Measurements from ENCODE around the gene COPG2. TPM values are rescaled to one million over a fixed set of nuclear protein-coding genes. Genes with fewer than 3 reads are reported as not detected.

Gene COPG2
- total and polyA plus RNA-seq, 2 of the 13 experiments (the other 11 are each of a cell fraction or from before 2014, with no cell fraction given), result 14.1 to 17.7 TPM

DNA sequence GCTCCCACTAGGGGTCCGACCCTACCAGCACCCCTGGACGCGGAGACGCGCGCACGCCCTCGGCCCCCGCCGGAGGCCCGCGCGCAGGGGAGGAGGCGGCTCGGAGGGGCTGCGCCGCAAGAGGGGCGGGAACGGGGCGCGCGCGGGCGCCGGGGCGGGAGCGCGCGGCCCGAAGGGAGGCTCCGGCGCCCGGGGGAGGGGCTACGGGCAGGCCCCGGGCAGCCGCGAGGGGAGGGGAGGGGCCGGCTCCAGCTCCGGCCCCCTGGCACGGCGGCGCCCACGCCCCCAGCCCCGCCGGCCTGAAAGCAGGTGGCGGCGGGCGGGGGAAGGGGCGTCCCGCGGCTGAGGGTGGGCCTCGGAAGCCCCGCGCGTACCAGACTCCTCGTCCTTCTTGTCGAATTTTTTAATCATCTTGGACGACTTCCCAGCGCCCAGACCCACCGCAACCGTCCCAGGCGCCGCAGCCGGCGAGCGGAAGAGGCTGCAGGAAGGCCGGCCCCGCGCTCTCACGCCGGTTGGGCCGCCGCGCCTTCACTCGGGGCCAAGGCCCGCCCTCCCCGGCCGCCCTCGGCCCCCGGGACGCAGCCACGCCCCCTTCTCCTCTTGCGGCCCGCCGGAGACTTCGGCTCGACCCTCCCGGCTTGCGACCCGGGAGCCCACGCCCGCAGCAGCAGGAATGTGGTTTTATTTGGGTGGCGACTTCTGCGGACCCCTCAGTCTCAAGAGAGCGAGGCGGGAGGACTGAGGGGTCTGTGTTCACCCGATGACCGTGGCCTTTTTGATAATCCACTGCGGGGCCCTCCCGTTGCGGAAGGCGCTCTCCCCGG lies at the start of gene COPG2 (continued):
- TF ChIP-seq, protein P1, sequence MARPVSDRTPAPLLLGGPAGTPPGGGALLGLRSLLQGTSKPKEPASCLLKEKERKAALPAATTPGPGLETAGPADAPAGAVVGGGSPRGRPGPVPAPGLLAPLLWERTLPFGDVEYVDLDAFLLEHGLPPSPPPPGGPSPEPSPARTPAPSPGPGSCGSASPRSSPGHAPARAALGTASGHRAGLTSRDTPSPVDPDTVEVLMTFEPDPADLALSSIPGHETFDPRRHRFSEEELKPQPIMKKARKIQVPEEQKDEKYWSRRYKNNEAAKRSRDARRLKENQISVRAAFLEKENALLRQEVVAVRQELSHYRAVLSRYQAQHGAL (CRISPR knock-in tag; IDR thresholded peaks at IDR 0.05; ENCODE audit: not compliant biosample characterization), result no peak
- TF ChIP-seq NR2F6 (IDR thresholded peaks at IDR 0.05) (no peak), NR2F6 (CRISPR knock-in tag; IDR thresholded peaks at IDR 0.05) (no peak), ZNF124 (CRISPR knock-in tag; IDR thresholded peaks at IDR 0.05) (no peak), HHEX (CRISPR knock-in tag; IDR thresholded peaks at IDR 0.05) (no peak), ATM (IDR thresholded peaks at IDR 0.05; ENCODE audit: borderline replicate concordance) (no peak), ESRRA (CRISPR knock-in tag; IDR thresholded peaks at IDR 0.05; ENCODE audit: low read depth) (no peak), SP140L (CRISPR knock-in tag; IDR thresholded peaks at IDR 0.05; ENCODE audit: borderline replicate concordance) (peak; percentile 50; the same call in 1 of the 2 replicates), MAZ (IDR thresholded peaks at IDR 0.05; ENCODE audit: borderline replicate concordance, low read depth, low read length) (0 out of 2 replicates have a peak, but pooled peaks have one; percentile 16), MAZ (CRISPR knock-in tag; IDR thresholded peaks at IDR 0.05; ENCODE audit: low read depth) (peak; percentile 48; the same call in 1 of the 2 replicates), NBN (conservative IDR thresholded peaks at IDR 0.05) (no peak), FOXC1 (CRISPR knock-in tag; IDR thresholded peaks at IDR 0.05; ENCODE audit: borderline replicate concordance) (no peak), YY1 (IDR thresholded peaks at IDR 0.05; ENCODE audit: insufficient read depth, insufficient replicate concordance, low read depth, low read length) (peak; percentile 18), SAP130 (CRISPR knock-in tag; IDR thresholded peaks at IDR 0.05; ENCODE audit: low read depth) (no peak; the same call in none of the 2 replicates), NFE2 (CRISPR knock-in tag; IDR thresholded peaks at IDR 0.05) (no peak), ZNF790 (CRISPR knock-in tag; IDR thresholded peaks at IDR 0.05; ENCODE audit: borderline replicate concordance) (no peak), MATR3 (CRISPR knock-in tag; IDR thresholded peaks at IDR 0.05) (no peak), ZNF12 (CRISPR knock-in tag; IDR thresholded peaks at IDR 0.05) (no peak), ZNF30 (CRISPR knock-in tag; IDR thresholded peaks at IDR 0.05) (no peak), JARID2 (CRISPR knock-in tag; IDR thresholded peaks at IDR 0.05; ENCODE audit: insufficient replicate concordance) (no peak), KDM2A (CRISPR knock-in tag; IDR thresholded peaks at IDR 0.05; ENCODE audit: borderline replicate concordance, low read depth) (peak; percentile 68), RBFOX2 (IDR thresholded peaks at IDR 0.05; ENCODE audit: low read depth, low read length) (peak; percentile 76)
- TF ChIP-seq, protein P2, sequence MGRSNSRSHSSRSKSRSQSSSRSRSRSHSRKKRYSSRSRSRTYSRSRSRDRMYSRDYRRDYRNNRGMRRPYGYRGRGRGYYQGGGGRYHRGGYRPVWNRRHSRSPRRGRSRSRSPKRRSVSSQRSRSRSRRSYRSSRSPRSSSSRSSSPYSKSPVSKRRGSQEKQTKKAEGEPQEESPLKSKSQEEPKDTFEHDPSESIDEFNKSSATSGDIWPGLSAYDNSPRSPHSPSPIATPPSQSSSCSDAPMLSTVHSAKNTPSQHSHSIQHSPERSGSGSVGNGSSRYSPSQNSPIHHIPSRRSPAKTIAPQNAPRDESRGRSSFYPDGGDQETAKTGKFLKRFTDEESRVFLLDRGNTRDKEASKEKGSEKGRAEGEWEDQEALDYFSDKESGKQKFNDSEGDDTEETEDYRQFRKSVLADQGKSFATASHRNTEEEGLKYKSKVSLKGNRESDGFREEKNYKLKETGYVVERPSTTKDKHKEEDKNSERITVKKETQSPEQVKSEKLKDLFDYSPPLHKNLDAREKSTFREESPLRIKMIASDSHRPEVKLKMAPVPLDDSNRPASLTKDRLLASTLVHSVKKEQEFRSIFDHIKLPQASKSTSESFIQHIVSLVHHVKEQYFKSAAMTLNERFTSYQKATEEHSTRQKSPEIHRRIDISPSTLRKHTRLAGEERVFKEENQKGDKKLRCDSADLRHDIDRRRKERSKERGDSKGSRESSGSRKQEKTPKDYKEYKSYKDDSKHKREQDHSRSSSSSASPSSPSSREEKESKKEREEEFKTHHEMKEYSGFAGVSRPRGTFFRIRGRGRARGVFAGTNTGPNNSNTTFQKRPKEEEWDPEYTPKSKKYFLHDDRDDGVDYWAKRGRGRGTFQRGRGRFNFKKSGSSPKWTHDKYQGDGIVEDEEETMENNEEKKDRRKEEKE (IDR thresholded peaks at IDR 0.05), result no peak
- TF ChIP-seq, protein P3, sequence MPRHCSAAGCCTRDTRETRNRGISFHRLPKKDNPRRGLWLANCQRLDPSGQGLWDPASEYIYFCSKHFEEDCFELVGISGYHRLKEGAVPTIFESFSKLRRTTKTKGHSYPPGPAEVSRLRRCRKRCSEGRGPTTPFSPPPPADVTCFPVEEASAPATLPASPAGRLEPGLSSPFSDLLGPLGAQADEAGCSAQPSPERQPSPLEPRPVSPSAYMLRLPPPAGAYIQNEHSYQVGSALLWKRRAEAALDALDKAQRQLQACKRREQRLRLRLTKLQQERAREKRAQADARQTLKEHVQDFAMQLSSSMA (CRISPR knock-in tag; IDR thresholded peaks at IDR 0.05), result no peak
- TF ChIP-seq, protein P4, sequence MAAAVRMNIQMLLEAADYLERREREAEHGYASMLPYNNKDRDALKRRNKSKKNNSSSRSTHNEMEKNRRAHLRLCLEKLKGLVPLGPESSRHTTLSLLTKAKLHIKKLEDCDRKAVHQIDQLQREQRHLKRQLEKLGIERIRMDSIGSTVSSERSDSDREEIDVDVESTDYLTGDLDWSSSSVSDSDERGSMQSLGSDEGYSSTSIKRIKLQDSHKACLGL (CRISPR knock-in tag; IDR thresholded peaks at IDR 0.05), result 0 out of 2 replicates have a peak, but pooled peaks have one; percentile 6
- TF ChIP-seq, protein P5, sequence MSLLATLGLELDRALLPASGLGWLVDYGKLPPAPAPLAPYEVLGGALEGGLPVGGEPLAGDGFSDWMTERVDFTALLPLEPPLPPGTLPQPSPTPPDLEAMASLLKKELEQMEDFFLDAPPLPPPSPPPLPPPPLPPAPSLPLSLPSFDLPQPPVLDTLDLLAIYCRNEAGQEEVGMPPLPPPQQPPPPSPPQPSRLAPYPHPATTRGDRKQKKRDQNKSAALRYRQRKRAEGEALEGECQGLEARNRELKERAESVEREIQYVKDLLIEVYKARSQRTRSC (CRISPR knock-in tag; IDR thresholded peaks at IDR 0.05; ENCODE audit: low read depth), result no peak
